Right renal pelvis (tissue), 4 donors: Measurements from ENCODE around the gene TMEM217. TPM values are rescaled to one million over a fixed set of nuclear protein-coding genes. Genes with fewer than 3 reads are reported as not detected.
"Not testable (repeated sequence)": the region's sequence is repeated elsewhere in the genome, so short reads cannot be mapped to it uniquely, and the experiment has no call there.

Experiments
- DNase-seq, 4 donors: peaks; one replicate each; pipeline ENCODE4 v3.0.0-alpha.2; 2013; ENCODE audit warnings: low read depth in 4 of 4, low spot score in 3 of 4, missing footprints in 1 of 4
- polyA plus RNA-seq, 4 donors: library from polyadenylated mRNA; unstranded; fragments of 120-200 nt; gene quantifications; one replicate each; pipeline ENCODE4 v1.2.1, GENCODE V29; 2013; ENCODE audit not compliant: insufficient read length in 4 of 4

TMEM217 gene
- polyA plus RNA-seq, 4 donors = 1.1 to 2.2 (median 1.6) TPM

DNA sequence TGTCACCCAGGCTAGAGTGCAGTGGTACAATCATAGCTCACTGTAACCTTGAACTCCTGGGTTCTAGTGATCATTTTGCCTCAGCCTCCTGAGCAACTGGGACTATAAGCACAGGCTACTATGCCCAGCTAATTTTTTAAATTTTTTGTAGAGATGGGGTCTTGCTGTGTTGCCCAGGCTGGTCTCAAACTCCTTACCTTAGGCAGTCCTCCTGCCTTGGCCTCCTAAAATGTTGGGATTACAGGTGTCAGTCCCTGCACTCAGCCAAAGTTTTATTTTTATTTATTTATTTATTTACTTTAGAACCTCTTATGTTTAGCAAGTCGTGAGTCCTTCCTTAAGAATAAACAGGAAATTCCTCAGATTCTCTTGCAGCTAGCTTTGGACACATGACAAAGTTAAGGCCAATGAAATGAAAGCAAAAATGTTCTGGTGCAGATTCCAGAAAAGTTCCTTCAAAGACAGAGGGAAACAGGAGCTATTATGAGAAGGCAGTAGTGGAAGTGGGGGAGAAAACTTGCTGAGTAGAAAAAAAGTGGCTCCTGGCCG, 68.9 kb downstream of the TMEM217 start:
- DNase-seq = no peak

DNA sequence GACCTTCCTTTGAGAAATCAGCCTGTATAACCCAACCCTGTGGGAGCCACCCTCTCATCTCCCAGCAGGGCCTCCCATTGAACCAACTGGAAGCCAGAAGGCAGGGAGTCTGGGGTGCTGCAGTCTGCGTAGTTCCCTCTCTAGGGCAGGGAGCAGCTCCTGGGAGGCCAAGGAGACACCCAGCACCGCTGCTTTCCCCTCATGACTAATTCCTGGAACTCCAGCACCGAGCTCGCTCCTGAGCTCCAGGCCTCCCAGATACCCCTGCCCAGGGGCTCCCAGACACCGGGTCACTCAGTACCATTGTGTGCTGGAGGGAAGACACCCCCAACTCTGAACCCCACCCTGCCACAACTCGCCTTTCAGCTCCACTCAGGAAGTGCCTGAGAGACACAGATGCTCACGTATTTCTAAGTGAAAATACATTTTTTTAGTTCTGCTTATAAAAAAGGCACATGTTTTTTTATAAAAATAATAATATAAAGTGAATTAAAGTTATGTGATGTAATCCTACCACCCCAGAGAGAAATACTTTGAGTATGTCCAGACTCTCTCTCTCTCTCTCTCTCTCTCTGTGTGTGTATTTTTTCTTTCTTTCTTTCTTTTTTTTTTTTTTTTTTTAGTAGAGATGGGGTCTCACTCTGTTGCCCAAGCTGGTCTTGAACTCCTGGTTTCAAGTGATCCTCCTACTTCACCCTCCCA, 70.5 kb downstream of the TMEM217 start:
- no peak for DNase-seq

DNA sequence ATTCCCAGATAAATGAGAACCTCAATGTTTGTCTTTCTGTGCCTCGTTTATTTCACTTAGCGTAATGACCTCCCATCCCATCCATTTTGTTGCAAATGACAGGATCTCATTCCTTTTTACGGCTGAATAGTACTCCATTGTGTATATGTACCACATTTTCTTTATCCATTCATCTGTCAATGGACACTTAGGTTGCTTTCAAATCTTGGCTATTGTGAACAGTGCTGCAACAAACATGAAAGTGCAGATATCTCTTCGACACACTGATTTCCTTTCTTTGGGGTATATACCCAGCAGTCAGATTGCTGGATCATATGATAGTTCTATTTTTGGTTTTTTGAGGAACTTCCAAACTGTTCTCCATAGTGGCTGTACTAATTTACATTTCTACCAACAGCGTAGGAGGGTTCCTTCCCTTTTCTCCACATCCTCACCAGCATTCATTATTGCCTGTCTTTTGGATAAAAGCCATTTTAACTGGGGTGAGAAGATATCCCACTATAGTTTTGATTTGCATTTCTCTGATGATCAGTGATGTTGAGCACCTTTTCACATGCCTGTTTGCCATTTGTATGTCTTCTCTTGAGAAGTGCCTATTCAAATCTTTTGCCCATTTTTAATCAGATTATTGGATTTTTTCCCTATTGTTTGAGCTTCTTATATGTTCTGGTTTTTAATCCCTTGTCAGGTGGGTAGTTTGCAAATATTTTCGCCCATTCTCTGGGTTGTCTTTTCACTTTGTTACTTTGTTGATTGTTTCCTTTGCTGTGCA, 71.8 kb downstream of the TMEM217 start:
- DNase-seq = not testable (repeated sequence)

DNA sequence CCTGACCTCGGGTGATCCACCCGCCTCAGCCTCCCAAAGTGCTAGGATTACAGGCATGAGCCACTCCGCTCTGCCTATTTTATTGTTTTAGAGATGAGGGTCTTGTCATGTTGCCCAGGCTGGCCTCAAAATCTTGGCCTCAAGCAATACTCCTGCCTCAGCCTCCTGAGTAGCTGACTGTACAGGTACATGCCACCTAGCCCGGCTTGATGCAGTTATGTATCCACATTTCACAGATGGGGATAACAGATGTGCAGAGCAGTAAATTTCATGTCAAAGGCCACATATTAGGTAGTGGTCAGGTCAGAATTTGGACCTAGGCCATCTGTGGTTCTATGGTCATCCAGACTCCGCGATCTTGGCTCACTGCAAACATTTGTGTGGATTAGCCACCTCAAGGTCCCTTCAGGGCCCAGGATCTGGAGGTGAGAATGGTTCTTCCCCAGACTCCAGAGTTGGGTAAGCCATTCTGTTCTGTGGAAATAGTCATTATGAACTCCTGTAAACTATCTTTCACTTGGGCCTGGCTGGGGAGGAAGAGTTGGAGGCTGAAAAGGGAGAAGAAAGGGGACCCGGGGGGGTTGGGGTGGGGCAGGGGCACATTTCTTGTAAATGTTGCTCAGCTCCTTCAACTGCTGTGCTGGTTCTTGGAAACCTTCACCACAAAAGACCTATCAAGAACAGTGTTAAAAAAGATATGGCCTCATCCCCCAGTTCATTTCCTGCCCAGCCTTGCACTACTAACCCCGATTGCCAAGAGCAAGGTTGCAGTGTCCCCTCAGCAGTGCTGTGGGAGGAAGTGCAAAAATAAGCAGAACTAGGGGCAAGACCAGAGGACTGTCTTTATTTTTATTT, 75.0 kb downstream of the TMEM217 start:
- DNase-seq = no peak

DNA sequence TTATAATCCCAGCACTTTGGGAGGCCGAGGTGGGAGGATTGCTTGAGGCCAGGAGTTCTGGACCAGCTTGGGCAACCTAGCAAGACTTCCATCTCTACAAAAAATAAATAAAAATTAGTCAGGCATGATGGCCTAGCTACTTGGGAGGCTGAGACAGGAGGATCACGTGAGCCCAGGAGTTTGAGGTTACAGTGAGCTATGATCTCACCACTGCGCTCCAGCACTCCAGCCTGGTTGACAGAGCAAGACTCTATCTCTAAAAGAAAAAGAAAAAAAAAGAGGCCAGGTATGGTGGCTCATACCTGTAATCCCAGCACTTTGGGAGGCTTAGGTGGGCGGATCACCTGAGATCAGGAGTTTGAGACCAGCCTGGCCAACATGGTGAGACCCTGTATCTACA, 77.3 kb downstream of the TMEM217 start:
- DNase-seq = not testable (repeated sequence)

DNA sequence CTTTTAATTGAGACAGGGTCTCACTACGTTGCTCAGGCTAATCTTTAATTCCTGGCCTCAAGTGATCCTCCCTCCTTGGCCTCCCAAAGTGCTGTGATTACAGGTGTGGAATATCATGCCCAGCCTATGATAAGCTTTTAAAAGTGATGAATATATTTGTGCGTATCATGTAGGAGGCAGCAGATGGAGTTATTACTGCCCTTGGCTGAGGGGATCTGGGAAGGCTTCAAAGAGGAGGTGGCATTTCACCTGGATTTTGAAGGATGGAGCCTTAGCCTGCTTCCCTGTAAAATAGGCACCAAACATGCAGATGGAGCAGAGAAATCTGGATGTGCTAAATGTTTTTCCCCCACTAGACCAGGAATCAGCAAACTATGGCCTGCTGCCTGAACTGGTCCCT, 77.9 kb downstream of the TMEM217 start:
- no peak for DNase-seq

DNA sequence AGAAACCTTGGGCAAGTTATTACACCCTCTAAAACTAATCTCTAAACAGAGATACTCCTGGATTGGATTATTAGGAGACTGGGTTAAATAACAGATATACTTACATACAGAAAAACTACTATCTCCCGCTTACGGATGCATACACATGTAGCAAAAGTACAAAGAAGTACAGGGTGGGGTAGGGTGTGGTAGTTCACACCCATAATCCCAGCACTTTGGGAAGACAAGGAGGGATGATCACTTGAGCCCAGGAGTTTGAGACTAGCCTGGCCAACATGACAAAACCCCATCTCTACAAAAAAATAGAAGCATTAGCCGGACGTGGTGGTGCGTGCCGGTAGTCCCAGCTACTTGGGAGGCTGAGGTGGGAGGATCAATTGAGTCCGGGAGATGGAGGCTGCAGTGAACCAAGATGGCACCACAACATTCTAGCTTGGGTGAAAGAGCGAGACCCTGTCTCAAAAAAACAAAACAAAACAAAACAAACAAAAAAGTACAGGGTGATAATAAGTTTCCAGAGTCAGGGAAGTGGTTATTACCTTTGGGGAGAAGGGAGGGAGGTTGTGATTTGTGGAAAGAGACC, 79.9 kb downstream of the TMEM217 start:
- DNase-seq = no peak

DNA sequence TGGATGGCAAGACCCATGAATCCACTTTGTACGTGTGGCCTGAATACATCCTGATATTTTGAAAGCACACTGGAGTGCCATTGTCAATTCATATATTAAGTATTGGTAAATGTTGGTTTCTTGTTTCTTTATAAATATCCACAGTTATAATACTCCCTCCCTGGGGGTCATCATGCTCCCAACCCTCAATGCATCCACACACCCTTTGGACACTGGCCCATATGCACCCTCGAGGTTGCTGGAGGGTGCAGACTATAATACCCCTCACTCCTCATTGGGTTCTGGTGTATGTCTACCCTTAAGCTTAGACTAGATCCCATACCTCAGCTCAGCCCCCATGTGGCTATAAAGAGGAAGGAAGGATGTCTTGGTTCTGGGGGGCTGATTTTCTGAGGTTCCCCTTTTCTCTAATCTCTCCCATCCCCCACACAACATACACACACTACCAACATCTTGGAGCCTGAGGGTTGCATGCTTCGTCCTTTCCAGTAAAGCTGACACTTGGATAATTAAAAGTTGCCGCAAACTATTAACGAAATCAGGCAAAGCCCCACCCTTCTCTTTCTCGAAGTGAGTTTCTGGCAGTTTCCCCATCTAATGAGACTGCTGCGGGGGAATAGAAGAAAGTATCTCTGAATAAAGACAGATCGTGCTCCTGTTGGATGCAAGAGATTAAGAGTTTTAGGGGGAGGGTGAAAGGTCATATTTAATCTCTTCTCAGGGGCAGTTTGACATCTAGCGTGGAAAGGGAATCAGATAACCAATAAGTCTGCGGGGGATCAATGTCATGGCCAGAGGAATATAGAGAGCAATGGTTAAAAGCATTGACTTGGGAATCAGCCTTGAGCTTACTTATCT, 80.6 kb downstream of the TMEM217 start:
- no peak for DNase-seq

DNA sequence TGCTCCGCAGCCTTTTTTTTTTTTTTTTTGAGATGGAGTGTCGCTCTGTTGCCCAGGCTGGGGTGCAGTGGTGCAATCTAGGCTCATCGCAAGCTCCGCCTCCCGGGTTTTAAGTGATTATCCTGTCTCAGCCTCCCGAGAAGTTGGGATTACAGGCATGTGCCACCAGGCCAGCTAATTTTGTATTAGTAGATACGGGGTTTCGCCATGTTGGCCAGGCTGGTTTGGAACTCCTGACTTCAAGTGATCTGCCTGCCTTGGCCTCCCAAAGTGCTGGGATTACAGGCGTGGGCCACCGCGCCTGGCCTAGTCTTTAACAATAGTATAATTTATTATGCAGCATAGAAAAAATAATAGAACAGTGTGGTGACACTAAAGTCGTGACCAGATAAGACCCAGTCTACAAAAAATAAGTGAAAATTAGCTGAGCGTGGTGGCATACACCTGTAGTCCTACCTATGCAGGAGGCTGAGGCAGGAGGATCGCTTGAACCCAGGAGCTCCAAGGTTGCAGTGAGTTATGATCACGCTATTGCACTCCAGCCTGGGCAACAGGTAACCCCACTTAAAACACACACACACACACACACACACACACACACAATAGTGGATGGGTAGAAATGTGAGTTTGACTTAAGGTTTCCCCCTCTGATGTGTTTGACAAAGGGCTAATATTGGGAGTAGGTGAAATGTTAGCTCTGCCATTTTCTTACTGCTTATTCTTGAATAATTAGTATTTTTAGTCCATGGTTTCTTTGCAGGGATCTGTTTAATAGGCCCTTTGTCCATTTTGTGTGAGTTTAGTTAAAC, 81.5 kb downstream of the TMEM217 start:
- DNase-seq = no peak

DNA sequence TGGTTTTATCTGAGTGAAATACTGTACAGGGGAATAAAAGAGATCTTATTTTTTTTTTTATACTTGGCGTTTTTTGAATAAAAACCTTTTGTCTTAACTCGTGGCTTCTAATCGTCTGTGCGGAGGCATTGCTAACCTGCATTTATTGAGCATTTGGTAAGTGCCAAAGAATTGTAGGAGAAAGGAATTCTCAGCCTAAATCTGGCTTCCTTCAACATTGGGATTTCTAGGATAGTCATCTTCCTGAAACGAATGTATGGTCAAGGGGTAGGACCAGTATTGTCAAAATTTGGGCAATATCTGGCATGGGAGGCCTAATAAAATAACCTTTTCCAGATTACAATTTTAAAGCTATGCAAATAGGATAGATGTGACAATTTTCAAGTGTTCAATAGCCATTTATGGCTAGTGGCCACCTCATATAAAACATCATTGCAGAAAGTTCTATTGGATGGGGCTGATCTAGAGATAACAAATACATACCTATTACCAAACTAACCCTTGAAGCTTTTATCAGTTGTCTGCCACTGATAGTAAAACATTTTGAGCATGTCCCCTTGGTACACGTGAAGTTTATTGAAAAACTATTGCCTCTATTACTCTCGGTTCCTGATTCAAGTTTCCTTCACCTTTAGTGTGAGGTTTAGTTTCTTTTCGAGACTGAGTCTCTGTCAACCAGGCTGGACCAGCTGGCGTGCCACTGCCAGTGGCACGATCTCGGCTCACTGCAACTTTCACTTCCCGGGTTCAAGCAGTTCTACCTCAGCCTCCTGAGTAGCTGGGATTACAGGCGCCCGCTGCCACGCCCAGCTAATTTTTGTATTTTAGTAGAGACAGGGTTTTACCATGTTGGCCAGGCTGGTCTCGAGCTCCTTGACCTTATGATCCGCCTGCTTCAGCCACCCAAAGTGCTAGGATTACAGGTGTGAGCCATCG, 82.3 kb downstream of the TMEM217 start:
- no peak for DNase-seq

DNA sequence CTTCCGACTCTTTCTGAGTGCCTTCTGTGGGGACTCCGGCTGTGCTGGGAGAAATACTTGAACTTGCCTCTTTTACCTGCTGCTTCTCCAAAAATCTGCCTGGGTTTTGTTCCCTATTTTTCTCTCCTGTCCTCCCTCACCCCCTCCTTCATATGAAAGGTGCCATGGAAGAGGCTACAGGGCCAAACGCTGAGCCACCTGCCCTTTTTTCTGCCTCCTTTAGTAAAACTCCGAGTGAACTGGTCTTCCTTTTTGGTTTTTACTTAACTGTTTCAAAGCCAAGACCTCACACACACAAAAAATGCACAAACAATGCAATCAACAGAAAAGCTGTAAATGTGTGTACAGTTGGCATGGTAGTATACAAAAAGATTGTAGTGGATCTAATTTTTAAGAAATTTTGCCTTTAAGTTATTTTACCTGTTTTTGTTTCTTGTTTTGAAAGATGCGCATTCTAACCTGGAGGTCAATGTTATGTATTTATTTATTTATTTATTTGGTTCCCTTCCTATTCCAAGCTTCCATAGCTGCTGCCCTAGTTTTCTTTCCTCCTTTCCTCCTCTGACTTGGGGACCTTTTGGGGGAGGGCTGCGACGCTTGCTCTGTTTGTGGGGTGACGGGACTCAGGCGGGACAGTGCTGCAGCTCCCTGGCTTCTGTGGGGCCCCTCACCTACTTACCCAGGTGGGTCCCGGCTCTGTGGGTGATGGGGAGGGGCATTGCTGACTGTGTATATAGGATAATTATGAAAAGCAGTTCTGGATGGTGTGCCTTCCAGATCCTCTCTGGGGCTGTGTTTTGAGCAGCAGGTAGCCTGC, 83.2 kb downstream of the TMEM217 start:
- no peak for DNase-seq

DNA sequence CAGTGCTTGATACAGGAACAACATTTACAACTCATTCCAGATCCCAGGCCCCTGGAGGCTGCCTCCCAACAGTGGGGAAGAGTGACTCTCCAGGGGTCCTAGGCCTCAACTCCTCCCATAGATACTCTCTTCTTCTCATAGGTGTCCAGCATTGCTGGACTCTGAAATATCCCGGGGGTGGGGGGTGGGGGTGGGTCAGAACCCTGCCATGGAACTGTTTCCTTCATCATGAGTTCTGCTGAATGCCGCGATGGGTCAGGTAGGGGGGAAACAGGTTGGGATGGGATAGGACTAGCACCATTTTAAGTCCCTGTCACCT, 83.8 kb downstream of the TMEM217 start:
- no peak for DNase-seq

DNA sequence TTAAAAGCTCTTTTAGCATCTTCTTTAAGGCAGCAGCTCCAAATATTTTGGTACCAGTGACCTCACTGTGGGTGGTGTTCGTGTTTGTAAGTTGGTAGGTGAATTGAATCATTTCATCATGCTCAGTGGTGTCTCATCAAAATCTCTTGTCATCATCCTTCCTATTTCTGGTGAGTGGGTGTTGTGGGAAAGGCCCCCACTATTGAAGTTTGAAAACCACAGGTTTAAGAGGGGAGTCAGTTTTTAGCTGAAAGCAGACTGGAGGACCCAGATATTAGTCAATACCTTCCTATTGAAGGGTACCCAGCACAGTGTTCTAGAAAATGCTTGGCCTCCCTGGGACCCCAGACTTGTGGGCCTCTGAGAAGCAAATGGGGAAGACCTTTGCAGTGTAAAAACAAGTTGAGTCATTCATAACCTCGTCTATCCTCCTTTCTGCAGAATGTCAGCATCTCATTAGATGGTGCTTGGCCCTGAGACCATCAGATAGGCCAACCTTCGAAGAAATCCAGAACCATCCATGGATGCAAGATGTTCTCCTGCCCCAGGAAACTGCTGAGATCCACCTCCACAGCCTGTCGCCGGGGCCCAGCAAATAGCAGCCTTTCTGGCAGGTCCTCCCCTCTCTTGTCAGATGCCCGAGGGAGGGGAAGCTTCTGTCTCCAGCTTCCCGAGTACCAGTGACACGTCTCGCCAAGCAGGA, 84.3 kb downstream of the TMEM217 start:
- DNase-seq = no peak

DNA sequence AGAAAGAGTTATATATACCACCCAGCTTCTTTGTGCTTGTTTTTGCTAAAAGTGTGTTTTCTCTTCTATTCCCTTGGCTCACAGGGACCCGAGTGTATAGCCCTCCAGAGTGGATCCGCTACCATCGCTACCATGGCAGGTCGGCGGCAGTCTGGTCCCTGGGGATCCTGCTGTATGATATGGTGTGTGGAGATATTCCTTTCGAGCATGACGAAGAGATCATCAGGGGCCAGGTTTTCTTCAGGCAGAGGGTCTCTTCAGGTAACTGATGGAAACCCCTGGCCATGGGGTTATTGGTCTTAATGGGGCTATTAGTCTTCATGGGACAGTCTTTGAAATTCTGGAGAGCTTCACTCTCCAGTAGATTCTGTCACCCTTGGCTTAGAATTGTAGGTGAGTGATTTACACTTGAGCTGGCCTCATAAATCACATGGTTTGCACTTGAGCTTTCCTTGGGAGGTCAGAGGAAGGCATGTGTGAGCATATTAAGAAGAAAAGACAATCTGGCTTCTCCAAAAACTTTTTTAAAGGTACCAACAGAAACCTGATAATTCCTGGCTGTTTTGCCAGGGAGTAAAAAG, 84.9 kb downstream of the TMEM217 start:
- no peak for DNase-seq

DNA sequence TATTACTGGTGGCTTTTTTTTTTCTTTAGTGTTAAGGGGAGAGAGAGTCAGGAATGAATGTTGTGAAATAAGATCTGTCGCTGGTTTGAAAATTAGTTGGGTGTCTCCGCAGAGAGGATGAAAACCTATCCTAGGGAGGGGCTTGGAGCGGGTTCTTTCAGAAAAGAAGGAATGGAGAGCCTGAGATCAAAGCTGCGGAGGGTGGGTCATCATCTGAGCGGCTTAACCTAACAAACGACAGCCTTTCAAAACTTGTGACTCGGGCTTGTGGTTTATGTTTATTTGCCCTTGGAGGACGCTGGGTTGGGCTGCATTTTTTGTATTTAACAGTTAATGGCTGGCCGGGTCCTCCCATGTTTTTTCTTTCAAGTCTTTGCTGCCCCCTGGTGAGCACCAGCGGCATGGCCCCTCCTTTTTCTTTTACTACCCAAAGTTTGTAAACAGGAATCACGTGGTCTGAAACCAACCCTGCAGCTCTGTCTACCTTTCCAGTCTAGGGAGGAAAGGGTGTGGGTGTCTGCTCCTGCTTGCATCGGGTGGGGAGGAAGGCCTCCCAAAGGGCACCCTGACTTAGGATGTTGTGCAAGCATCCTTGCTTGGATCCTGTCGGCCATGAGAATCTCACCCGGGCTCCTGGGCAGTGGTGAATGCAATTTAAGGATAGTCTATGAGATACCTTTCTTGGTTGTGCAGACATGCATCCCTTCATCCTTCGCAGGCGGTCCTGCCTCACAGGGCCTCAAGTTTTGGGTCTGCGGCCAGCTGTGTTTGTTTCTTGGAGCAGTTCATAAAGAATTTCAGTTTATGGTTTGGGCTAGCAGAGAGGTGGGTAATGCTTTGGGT, 85.8 kb downstream of the TMEM217 start:
- DNase-seq = peak; percentile 78 to 85 (median 80)
